Mucosa of descending colon (tissue), 3 donors: ENCODE results near the gene CLRN3. TPM values are rescaled to one million over a fixed set of nuclear protein-coding genes. Genes with fewer than 3 reads are reported as not detected.

Source experiments
- ATAC-seq: fragments of 200-7000 bp; cut with Tn5 transposase; one replicate; pipeline ENCODE4 v1.9.1; 2020; ENCODE audit warnings: mild to moderate bottlenecking, moderate library complexity
- DNase-seq, 3 donors: peaks; one replicate each; pipeline ENCODE4 v3.0.0-alpha.2; 2020
- H3K36me3 ChIP-seq: fragments of 200-600 bp; one replicate; pipeline ENCODE4 v1.8.0; 2021; ENCODE audit warnings: low read depth, mild to moderate bottlenecking
- H3K4me1 ChIP-seq: fragments of 200-600 bp; one replicate; pipeline ENCODE4 v1.8.0; 2021; ENCODE audit warnings: low read depth, mild to moderate bottlenecking
- H3K4me3 ChIP-seq: fragments of 200-600 bp; one replicate; pipeline ENCODE4 v1.8.0; 2021; ENCODE audit warnings: mild to moderate bottlenecking
- H3K9me3 ChIP-seq: fragments of 200-600 bp; one replicate; pipeline ENCODE4 v1.8.0; 2021; ENCODE audit warnings: mild to moderate bottlenecking
- CTCF ChIP-seq: fragments of 200-600 bp; IDR thresholded peaks from one replicate; pipeline ENCODE4 v1.8.0; 2022; ENCODE audit warnings: antibody characterized with exemption, mild to moderate bottlenecking
- intact Hi-C, 2 donors: fragments of 100-400 bp; cut with DNase I in 1 of 2; cut with micrococcal nuclease in 1 of 2; formaldehyde crosslinking; loops; one replicate each; pipeline versions ENCODE4 v1.11.0 to v1.11.1; 2022; cut with DNase I, micrococcal nuclease
- total RNA-seq, 3 donors: library from RNA; stranded (reverse); fragmentation: NEBNext Ultra II Directional in 2 of 3; extraction: Animal tissue kit (Norgen Biotek cat#: 25700) in 2 of 3; gene quantifications; one replicate each; pipeline versions ENCODE4 v1.2.1 to v1.2.4, GENCODE V29; 2021 to 2023
- donor health status: DM: no; HTN: no; CAD: no; lungs with moderate emphysema.
- donor health status: DM: no; HTN: no; CAD: no.
- donor health status: DM: no; HTN: yes; CAD: no.

CLRN3 gene
- total RNA-seq, 3 donors from 2014 or later, result 62.3 to 176 (median 121) TPM

GRCh38 chr10:127894146-127894545 is 1.4 kb upstream of the CLRN3 start:
- Histone ChIP-seq H3K36me3 (no peaks in the 10 kb centered on the region), H3K9me3 (no peaks in the 10 kb centered on the region), H3K4me1 (peaks cover 11% of the 10 kb centered on the region), H3K4me3 (no peak overlapping the region)
- ATAC-seq (no peak), DNase-seq (no peak)
- intact Hi-C loops, result no loop called here
- TF ChIP-seq CTCF, result no peak

GRCh38 chr10:127890832-127891334 is 1.9 kb downstream of the CLRN3 start:
- Histone ChIP-seq H3K9me3 (no peaks in the 10 kb centered on the region), H3K4me1 (peaks cover 23% of the 10 kb centered on the region), H3K36me3 (no peaks in the 10 kb centered on the region), H3K4me3 (peak overlapping the region; percentile 12)
- TF ChIP-seq CTCF, result no peak
- DNase-seq, result peak in 1 of 3 donors; percentile 32
- ATAC-seq, result peak; percentile 5
- intact Hi-C loops, result no loop called here

GRCh38 chr10:127890216-127890615 is 2.5 kb downstream of the CLRN3 start:
- TF ChIP-seq CTCF, result no peak
- DNase-seq (no peak), ATAC-seq (no peak)
- intact Hi-C loops, result no loop called here
- Histone ChIP-seq H3K9me3 (no peaks in the 10 kb centered on the region), H3K4me1 (peaks cover 27% of the 10 kb centered on the region), H3K4me3 (no peak overlapping the region), H3K36me3 (no peaks in the 10 kb centered on the region)

GRCh38 chr10:127889605-127890195 is 3.0 kb downstream of the CLRN3 start:
- no peaks in the 10 kb centered on the region for H3K36me3 ChIP-seq
- H3K4me1 ChIP-seq, result peaks cover 28% of the 10 kb centered on the region
- TF ChIP-seq CTCF, result no peak
- no peaks in the 10 kb centered on the region for H3K9me3 ChIP-seq
- peak in 1 of 3 donors; percentile 24 for DNase-seq
- peak; percentile 36 for ATAC-seq
- no peak overlapping the region for H3K4me3 ChIP-seq
- intact Hi-C loops, result no loop called here

GRCh38 chr10:127888521-127889312 is 4.0 kb downstream of the CLRN3 start:
- peak in 2 of 3 donors; percentile 69 to 73 for DNase-seq
- peaks cover 28% of the 10 kb centered on the region for H3K4me1 ChIP-seq
- ATAC-seq, result peak; percentile 71

More at GRCh38 chr10:127888521-127889312, 4.0 kb downstream of the CLRN3 start:
- intact Hi-C loops, result no loop called here
- H3K9me3 ChIP-seq, result no peaks in the 10 kb centered on the region
- TF ChIP-seq CTCF, result no peak
- no peaks in the 10 kb centered on the region for H3K36me3 ChIP-seq
- no peak overlapping the region for H3K4me3 ChIP-seq
